MG63 (cell line): ENCODE measurements around the gene KRTAP5-8. TPM values are rescaled to one million over a fixed set of nuclear protein-coding genes. Genes with fewer than 3 reads are reported as not detected.
"Not testable (repeated sequence)": the region's sequence is repeated elsewhere in the genome, so short reads cannot be mapped to it uniquely, and the experiment has no call there.

Experiments
- DNase-seq: peaks from one replicate; pipeline ENCODE4 v3.0.0-alpha.2; 2020
- H3K27me3 ChIP-seq: fragments of 250-450 bp; sonication (Bioruptor Pico); 2 replicates; pipeline ENCODE4 v1.5.1; 2020; ENCODE audit warnings: mild to moderate bottlenecking, moderate library complexity
- H3K36me3 ChIP-seq: fragments of 250-450 bp; sonication (Bioruptor Pico); 2 replicates; pipeline ENCODE4 v1.5.1; 2020; ENCODE audit warnings: mild to moderate bottlenecking, moderate library complexity
- H3K4me3 ChIP-seq: fragments of 250-450 bp; sonication (Bioruptor Pico); 2 replicates; pipeline ENCODE4 v1.5.1; 2020; ENCODE audit warnings: mild to moderate bottlenecking, moderate library complexity
- H3K9me3 ChIP-seq: fragments of 250-450 bp; sonication (Bioruptor Pico); 2 replicates; pipeline ENCODE4 v1.5.1; 2020; ENCODE audit warnings: mild to moderate bottlenecking, moderate library complexity
- total RNA-seq: library from RNA; depleted of rRNA; stranded (reverse); fragments of >200 nt; shearing (Covaris generic); gene quantifications from 2 replicates; pipeline ENCODE4 v1.2.3, GENCODE V29; 2014; ENCODE audit warnings: low replicate concordance; rRNA removed

KRTAP5-8 gene
- total RNA-seq, 1 experiment from 2014 or later, result not detected

- not testable (repeated sequence) for H3K4me3 ChIP-seq, DNase-seq, H3K36me3 ChIP-seq, H3K9me3 ChIP-seq, H3K27me3 ChIP-seq
Measured at GRCh38 chr11:71576688-71577465, 39.1 kb downstream of the KRTAP5-8 start.

DNA sequence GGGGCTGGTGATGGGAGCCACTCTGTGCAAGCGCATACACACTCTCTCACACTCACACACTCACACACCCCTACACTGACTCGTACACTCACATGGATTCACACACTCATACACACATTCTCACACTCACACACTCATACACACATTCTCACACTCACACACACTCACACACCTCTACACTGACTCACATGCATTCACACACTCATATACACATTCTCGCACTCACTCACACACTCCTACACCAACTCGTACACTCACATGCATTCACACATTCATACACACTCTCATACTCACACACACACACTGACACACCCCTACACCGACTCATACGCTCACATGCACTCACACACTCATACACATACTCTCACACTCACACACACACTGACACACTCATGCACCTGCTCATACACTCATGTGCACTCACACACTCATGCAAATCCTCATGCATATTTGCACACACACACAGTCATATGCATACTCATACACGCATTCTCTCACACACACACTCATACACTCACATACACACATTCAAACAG, 39.7 kb downstream of the KRTAP5-8 start:
- Histone ChIP-seq H3K27me3 (no peaks in the 10 kb centered on the region), H3K4me3 (no peak overlapping the region), H3K36me3 (no peaks in the 10 kb centered on the region), H3K9me3 (no peaks in the 10 kb centered on the region)
- no peak for DNase-seq

- H3K9me3 ChIP-seq, H3K4me3 ChIP-seq, H3K27me3 ChIP-seq, H3K36me3 ChIP-seq: not testable (repeated sequence)
- DNase-seq, result peak; percentile 38
Measured at GRCh38 chr11:71579513-71579912, 41.7 kb downstream of the KRTAP5-8 start.

- H3K27me3 ChIP-seq, result peaks cover 4% of the 10 kb centered on the region; the same call in 1 of the 2 replicates
- H3K9me3 ChIP-seq, result no peaks in the 10 kb centered on the region
- DNase-seq, result peak; percentile 79
- H3K36me3 ChIP-seq, result no peaks in the 10 kb centered on the region
- H3K4me3 ChIP-seq, result no peak overlapping the region
Measured at GRCh38 chr11:71580057-71581003, 42.5 kb downstream of the KRTAP5-8 start.

DNA sequence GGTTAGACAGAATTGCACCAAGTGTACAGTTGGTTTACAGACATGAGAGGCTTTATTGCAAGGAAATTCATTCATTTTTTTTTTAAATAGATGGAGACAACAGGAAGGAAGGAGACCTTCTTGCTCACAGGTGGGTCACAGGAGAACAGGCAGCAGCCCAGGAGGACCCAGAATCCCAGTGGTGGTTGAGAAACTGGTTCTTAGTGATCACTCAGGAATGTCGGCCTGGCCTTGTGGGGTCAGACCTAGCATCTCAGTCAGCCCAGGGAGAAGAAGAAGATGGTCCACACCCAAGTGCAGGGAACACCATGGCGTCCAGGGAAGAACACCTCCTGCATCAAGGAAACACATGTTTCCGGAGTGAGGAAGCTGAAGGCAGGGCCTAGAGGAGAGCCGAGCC, 44.0 kb downstream of the KRTAP5-8 start:
- Histone ChIP-seq H3K36me3 (no peaks in the 10 kb centered on the region), H3K27me3 (peaks cover 4% of the 10 kb centered on the region; the same call in 1 of the 2 replicates), H3K4me3 (no peak overlapping the region), H3K9me3 (no peaks in the 10 kb centered on the region)
- DNase-seq, result no peak

DNA sequence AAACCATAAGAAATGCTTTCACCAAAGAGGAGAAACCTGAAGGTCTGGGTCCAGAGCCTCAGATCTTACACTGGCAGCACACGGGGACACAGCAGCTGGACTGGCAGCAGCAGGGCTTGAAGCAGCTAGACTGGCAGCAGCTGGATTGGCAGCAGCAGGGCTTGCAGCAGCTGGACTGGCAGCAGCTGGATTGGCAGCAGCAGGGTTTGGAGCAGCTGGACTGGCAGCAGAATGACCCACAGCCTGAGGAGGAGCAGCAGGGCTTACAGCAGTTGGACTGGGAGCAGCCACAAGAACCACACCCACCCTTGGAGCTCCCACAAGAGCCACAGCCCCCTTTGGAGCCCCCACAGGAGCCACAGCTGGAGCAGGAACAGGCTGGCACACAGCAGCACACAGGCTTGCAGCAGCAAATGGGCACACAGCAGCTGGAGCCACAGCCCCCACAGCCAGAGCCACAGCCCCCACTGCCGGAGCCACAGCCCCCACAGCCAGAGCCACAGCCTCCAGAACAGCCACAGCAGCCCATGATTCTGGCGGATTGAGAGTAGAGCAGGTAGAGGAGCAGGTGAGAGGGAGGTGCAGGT, 44.6 kb downstream of the KRTAP5-8 start, which contains the start of gene KRTAP5-11:
Gene KRTAP5-11 (minus strand): TSS at position 567 of the 587 bp plus-strand sequence. CDS start 38 bp downstream, at position 529.
- peaks cover 4% of the 10 kb centered on the region; the same call in 1 of the 2 replicates for H3K27me3 ChIP-seq
- peak; percentile 31 for DNase-seq
- H3K9me3 ChIP-seq, result no peaks in the 10 kb centered on the region
- H3K36me3 ChIP-seq, result no peaks in the 10 kb centered on the region
- H3K4me3 ChIP-seq, result no peak within 1 kb of the TSS

GRCh38 chr11:71582969-71583368, 45.1 kb downstream of the KRTAP5-8 start:
- H3K4me3 ChIP-seq, DNase-seq: not testable (repeated sequence)

DNA sequence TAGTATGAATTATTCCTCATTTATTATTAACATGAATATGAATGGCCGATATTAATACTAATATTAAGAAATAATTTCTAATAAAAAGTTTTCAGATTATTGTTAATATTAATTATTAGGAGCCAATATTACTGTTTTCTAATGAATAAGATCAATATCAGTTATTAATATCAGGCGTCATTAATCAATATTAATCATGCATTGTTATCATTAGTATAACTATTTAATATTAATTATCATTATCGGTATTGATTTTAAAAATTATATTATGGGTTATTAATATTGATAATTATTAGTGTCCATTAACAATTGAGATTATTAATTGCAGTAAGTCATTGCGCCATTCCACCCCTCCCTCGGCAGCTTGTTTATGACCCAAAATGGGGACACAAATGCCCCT, 47.8 kb downstream of the KRTAP5-8 start:
- not testable (repeated sequence) for DNase-seq, H3K4me3 ChIP-seq, H3K27me3 ChIP-seq, H3K9me3 ChIP-seq, H3K36me3 ChIP-seq

More at GRCh38 chr11:71582969-71583368, 45.1 kb downstream of the KRTAP5-8 start:
- H3K9me3 ChIP-seq, H3K36me3 ChIP-seq, H3K27me3 ChIP-seq: not testable (repeated sequence)

DNA sequence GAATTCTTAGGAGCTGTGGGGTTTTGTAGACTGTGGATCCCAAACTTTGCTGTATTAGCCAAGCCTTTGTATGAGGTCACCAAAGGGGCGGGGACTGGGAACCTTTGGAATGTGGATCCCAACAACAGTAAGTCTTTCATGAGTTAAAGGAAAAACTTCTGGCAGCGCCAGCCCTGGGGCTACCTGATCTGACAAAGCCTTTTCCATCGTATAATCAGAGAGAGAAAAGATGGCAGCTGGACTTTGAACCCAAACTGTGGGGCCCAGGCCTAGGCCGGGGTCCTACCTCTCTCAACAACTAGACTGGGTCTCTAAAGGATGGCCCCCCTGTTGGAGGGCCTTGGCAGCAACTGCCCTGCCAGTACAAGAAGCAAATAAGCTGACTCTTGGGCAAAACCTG, 50.5 kb downstream of the KRTAP5-8 start:
- not testable (repeated sequence) for H3K27me3 ChIP-seq

More for the DNA sequence above, 50.5 kb downstream of the KRTAP5-8 start:
- not testable (repeated sequence) for H3K36me3 ChIP-seq, H3K9me3 ChIP-seq, DNase-seq, H3K4me3 ChIP-seq

Other genes with a start within 250 kb of the KRTAP5-8 start
- gene DHCR7, start 89.6 kb upstream of the KRTAP5-8 start, total RNA-seq, result 23.9 and 32.4 TPM in 2 replicates
- gene NADSYN1, start 84.8 kb upstream of the KRTAP5-8 start, total RNA-seq, result 18.6 and 34.7 TPM in 2 replicates
- gene KRTAP5-7, start 10.8 kb upstream of the KRTAP5-8 start, total RNA-seq, result not detected in 2 replicates
- gene KRTAP5-9, start 10.4 kb downstream of the KRTAP5-8 start, total RNA-seq, result not detected in 2 replicates
- not detected in 2 replicates for gene KRTAP5-10, start 27.5 kb downstream of the KRTAP5-8 start, total RNA-seq
- not detected in 2 replicates for gene KRTAP5-11, start 44.9 kb downstream of the KRTAP5-8 start, total RNA-seq